HG03066 (cell line): ENCODE data around the gene GJD3.
"Not testable (repeated sequence)": the region's sequence is repeated elsewhere in the genome, so short reads cannot be mapped to it uniquely, and the experiment has no call there.

Experiments used
- ATAC-seq: cut with Tn5 transposase; IDR thresholded peaks from one replicate; pipeline ENCODE4 v1.9.1; 2021; ENCODE audit warnings: low read depth; ENCODE audit not compliant: unreplicated experiment

Gene GJD3, protein sequence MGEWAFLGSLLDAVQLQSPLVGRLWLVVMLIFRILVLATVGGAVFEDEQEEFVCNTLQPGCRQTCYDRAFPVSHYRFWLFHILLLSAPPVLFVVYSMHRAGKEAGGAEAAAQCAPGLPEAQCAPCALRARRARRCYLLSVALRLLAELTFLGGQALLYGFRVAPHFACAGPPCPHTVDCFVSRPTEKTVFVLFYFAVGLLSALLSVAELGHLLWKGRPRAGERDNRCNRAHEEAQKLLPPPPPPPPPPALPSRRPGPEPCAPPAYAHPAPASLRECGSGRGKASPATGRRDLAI

GRCh38 chr17:40364121-40364861 lies at the start of gene GJD3:
Gene GJD3, minus strand, starts transcription at chr17:40364737. Its CDS starts 922 bp downstream, at chr17:40363815.
- ATAC-seq: no peak

DNA sequence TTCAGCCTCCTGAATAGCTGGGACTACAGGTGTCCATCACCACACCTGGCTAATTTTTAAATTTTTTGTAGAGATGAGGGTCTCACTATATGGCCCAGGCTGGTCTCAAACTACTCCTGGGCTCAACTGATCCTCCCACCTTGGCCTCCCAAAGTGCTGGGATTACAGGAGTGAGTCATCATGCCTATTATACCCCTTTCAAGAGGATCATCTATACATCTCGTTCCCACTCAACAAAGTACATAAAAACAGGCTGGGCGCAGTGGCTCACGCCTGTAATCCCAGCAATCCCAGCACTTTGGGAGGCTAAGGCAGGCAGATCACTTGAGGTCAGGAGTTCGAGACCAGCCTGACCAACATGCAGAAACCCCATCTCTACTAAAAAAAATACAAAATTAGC lies 49.8 kb upstream of the GJD3 start:
- not testable (repeated sequence) for ATAC-seq

- no peak for ATAC-seq
Measured at GRCh38 chr17:40412880-40413279, 48.3 kb upstream of the GJD3 start.

DNA sequence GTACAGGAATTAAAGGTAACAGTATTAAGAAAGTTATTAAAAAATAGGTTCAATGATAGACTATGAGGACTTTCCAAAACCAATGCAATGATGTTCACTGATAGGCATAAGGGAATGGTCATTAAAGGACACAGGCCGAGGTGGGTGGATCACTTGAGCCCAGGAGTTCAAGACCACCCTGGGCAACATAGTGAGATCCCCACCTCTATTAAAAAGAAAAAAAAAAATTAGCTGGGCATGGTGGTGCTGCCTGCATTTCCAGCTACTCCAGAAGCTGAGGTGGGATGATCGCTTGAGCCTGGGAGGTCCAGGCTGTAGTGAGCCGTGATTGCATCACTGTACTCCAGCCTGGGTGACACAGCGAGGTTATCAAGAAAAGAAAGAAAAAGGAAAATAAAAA lies 47.3 kb upstream of the GJD3 start:
- no peak for ATAC-seq

GRCh38 chr17:40410082-40410481 lies 45.5 kb upstream of the GJD3 start:
- no peak for ATAC-seq

DNA sequence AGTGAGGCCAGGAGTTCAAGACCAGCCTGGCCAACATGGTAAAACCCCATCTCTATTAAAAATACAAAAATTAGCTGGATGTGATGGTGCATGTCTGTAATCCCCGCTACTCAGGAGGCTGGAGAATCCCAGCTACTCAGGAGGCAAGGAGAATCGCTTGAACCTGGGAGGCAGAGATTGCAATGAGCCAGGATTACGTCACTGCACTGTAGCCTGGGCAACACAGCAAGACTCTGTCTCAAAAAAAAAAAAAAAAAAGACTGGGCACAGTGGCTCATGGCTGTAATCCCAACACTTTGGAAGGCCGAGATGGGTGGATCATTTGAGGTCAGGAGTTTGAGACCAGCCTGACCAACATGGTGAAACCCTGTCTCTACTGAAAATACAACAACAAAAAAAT lies 45.0 kb upstream of the GJD3 start:
- ATAC-seq: not testable (repeated sequence)

DNA sequence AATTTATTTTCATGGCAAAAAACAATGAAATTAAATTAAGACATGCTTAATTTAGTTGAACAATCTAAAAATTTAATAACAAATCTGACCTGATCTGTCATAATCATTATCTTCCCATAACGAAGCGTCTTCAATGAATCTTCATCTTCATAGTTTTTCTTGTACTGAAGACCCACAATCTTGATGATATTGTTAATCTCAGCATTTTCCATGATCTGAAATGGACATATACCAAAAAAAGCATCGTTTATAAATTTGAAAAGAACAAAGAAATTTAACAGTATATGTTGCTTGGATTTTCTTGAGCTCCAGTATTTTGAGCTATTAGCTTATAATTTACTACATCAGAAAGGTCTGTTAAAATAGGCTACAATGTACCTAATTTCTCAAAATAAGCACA lies 42.9 kb upstream of the GJD3 start:
- no peak for ATAC-seq

- no peak for ATAC-seq
Measured at GRCh38 chr17:40404003-40404402, 39.5 kb upstream of the GJD3 start.

DNA sequence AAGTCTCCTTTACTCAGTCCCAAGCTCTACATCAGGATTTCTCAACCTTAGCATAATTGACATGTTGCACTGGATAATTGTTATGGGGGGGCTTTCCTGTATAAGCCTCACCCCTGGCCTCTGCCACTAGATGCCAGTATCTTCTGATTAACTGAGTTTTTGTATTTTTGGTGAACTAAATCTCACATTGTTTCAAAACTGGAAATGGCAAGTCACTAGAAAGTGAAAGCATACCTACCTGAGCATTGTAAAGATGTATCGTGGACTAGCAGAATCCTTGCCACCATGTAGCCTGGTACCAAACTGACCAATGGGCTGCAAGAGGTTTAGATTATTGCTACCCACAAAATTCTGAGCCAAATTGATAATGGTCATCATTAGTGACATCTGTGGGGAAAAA lies 38.1 kb upstream of the GJD3 start:
- ATAC-seq: no peak

- no peak for ATAC-seq
Measured at GRCh38 chr17:40399185-40399584, 34.6 kb upstream of the GJD3 start.

- ATAC-seq: not testable (repeated sequence)
Measured at GRCh38 chr17:40386555-40386954, 22.0 kb upstream of the GJD3 start.

GRCh38 chr17:40382251-40382650 lies 17.7 kb upstream of the GJD3 start:
- no peak for ATAC-seq

DNA sequence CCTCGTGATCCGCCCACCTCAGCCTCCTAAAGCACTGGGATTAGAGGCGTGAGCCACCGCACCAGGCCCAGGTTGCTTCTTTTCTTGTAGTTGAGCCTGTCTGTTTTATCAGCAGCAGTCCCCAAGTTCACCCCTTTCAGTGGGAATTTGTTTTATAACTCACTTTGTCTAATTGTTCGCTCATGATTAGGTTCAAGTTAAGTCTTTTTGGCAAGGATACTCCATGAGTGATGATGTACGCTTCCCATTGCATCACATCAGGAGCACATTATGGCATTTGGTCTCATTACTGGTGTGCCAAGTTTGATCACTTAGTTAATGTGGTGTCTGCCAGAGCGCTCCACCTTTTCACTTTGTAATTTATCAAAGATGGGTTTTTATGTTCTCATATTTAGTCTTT lies 14.4 kb upstream of the GJD3 start:
- ATAC-seq: no peak

DNA sequence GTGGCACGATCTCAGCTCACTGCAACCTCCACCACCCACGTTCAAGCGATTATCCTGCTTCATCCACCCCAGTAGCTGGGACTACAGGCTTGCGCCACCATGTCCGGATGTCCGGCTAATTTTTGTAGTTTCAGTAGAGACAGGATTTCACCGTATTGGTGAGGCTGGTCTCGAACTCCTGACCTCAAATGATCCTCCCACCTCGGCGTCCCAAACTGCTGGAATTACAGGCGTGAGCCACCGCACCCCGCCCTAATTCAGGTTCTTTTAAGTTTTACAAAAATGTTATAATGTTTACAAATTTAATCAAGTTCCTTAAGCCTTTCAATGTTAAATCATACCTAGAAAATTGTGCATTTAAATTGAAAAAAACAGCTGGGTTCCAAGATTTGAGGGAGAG lies 13.3 kb upstream of the GJD3 start:
- no peak for ATAC-seq

DNA sequence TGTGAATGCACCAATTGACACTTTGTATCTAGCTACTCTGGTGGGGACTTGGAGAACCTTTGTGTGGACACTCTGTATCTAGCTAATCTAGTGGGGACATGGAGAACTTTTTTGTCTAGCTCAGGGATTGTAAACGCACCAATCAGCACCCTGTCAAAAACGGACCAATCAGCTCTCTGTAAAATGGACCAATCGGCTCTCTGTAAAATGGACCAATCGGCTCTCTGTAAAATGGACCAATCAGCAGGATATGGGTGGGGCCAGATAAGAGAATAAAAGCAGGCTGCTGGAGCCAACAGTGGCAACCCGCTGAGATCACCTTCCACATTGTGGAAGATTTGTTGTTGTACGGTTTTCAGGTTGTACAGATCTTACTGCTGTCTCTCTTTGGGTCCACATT lies 12.0 kb upstream of the GJD3 start:
- not testable (repeated sequence) for ATAC-seq

DNA sequence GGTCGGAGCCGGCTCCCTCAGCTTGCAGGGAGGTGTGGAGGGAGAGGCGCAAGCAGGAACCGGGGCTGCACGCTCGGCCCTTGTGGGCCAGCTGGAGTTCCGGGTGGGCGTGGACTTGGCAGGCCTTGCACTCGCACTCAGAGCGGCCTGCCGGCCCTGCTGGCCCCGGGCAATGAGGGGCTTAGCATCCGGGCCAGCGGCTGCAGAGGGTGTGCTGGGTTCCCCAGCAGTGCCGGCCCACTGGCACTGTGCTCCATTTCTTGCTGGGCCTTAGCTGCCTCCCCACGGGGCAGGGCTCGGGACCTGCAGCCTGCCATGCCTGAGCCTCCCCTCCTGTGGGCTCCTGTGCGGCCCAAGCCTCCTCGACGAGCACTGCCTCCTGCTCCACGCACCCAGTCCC lies 11.2 kb upstream of the GJD3 start:
- ATAC-seq: not testable (repeated sequence)

GRCh38 chr17:40374821-40375498 lies 10.4 kb upstream of the GJD3 start:
- ATAC-seq: no peak

DNA sequence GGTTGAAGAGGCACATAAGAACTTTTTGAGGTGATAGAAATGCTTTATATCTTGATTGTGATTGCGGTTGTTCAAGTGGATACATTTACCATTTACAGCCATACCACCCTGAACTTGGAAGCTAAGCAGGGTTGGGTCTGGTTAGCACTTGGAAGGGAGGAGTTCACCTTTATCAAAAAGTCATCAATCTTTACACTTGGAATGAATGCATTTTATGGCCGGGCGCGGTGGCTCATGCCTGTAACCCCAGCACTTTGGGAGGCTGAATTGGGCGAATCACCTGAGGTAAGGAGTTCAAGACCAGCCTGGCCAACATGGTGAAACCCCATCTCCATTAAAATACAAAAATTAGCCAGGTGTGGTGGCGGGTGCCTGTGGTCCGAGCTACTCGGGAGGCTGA lies 9.5 kb upstream of the GJD3 start:
- ATAC-seq: no peak

DNA sequence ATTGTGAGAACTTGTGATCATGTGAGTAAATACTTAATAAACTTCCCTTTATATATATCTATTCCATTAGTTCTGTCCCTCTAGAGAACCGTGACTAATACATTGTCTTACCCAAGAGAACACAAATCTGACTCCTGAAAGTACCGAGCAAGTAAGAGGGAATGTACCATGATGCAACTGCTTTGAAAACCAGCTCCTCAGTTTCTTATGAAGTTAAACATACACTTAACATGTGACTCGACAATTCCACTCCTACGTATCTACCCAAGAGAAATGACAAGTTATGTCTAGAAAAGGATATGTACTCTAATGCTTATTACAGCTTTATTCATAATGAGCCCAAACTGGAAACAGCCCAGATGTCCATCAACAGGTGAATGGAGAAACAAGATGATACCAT lies 8.8 kb upstream of the GJD3 start:
- ATAC-seq: no peak

- not testable (repeated sequence) for ATAC-seq
Measured at GRCh38 chr17:40372644-40373043, 8.1 kb upstream of the GJD3 start.

- ATAC-seq: no peak
Measured at GRCh38 chr17:40372031-40372430, 7.5 kb upstream of the GJD3 start.
